ENCODE data around the gene NAV2.
A peak's percentile ranks its signal among the peaks of the same experiment; 100 is the strongest.
"Not testable (repeated sequence)": the region's sequence is repeated elsewhere in the genome, so short reads cannot be mapped to it uniquely, and the experiment has no call there.

NAV2 gene

DNA sequence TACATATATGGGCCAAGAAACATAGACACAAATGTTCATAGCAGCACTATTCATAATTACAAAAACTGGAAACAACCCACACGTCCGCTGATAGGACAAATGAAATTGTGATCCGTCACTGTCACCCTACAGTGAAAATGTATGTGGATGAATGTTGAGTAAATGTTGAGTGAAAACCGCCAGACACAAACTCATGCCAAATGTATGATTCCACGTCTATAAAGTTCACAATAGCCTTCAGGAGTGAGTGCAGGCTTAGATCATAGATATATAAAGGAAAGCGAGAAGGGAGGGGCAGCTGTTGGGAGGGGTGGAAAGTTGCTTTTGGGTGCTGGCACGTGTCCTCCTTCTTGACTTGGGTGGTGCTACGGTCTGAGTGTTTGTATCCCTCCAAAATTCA lies 414.1 kb downstream of the NAV2 start:
- no peak for DNase-seq (ENCODE audit: low read depth)
- TF ChIP-seq, protein P1, sequence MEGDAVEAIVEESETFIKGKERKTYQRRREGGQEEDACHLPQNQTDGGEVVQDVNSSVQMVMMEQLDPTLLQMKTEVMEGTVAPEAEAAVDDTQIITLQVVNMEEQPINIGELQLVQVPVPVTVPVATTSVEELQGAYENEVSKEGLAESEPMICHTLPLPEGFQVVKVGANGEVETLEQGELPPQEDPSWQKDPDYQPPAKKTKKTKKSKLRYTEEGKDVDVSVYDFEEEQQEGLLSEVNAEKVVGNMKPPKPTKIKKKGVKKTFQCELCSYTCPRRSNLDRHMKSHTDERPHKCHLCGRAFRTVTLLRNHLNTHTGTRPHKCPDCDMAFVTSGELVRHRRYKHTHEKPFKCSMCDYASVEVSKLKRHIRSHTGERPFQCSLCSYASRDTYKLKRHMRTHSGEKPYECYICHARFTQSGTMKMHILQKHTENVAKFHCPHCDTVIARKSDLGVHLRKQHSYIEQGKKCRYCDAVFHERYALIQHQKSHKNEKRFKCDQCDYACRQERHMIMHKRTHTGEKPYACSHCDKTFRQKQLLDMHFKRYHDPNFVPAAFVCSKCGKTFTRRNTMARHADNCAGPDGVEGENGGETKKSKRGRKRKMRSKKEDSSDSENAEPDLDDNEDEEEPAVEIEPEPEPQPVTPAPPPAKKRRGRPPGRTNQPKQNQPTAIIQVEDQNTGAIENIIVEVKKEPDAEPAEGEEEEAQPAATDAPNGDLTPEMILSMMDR (conservative IDR thresholded peaks at IDR 0.05; ENCODE audit: low read depth, low read length): no peak
- H3K4me3 ChIP-seq (ENCODE audit: low read length): no peak overlapping the region

DNA sequence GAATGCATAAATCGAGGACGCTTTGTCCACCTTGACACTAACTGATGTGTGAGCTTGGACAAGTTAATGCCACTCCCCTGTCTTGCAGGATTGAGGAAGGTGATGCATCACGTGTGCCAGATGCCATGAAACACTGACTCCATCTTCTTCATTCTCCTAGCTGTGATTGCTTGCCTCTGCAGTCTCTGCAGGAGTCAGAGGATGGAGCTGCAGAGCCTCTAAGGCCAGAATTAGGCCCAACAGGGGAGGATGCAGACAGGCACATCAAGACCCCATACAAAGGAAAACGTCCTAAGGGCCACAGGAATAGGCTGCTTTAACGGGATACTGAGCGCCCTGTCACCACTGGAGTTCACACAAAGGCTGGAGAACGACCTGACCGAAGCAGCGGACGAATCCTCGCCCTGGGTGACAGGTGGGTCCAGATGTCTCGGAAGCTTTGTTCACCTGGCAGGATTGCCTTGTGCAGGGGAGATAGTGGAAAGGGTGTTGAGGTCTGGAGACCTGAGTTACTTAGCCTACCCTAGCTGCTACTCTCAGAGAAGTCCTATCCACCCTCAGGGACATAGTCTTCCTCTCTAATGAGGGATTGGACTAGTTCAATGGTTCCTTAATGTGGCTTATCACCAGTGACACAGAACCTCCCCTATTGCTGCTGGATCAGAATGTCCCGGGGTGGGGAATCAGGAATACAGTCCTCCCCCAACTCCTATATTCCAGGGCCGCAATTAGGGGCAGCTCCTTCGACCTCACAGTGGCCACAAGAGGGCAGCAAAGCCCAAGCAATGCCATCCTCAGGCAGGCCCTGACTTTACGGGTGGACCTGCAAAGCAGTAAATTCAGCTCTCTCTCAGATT lies 415.3 kb downstream of the NAV2 start:
- H3K4me3 ChIP-seq (ENCODE audit: low read length): no peak overlapping the region
- no peak for DNase-seq (ENCODE audit: low read depth)
- TF ChIP-seq, protein P1 (conservative IDR thresholded peaks at IDR 0.05; ENCODE audit: low read depth, low read length): peak; percentile 87

DNA sequence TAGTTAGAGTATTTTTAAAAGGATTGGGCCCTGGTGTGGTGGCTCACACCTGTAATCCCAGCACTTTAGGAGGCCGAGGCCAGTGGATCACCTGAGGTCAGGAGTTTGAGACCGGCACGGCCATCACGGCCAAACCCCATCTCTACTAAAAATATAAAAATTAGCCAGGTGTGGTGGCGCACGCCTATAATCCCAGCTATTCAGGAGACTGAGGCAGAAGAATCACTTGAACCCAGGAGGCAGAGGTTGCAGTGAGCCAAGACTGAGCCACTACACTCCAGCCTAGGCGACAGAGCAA lies 415.8 kb downstream of the NAV2 start:
- H3K4me3 ChIP-seq (ENCODE audit: low read length); DNase-seq (ENCODE audit: low read depth): not testable (repeated sequence)

DNA sequence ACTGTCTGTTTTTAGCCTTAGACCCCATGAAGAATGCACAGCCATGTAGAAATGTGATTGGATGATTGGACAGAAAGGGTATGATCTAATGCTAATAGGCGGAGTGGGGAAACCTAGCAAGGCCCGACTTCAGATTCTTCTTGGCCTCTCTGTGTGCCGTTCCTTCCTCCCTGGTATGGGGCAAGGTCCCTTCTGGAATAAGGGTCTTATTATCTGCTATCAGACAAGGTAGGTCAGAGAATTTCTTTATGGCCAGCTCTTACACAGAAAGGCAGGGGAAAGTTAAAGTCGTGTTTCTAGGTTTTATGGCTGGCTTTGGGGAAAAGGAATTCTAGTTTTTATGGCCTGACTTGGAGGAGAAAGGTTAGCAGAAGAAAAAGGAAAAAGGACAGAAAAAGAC lies 417.0 kb downstream of the NAV2 start:
- TF ChIP-seq, protein P1 (conservative IDR thresholded peaks at IDR 0.05; ENCODE audit: low read depth, low read length): no peak
- H3K4me3 ChIP-seq (ENCODE audit: low read length): no peak overlapping the region
- DNase-seq (ENCODE audit: low read depth): no peak

DNA sequence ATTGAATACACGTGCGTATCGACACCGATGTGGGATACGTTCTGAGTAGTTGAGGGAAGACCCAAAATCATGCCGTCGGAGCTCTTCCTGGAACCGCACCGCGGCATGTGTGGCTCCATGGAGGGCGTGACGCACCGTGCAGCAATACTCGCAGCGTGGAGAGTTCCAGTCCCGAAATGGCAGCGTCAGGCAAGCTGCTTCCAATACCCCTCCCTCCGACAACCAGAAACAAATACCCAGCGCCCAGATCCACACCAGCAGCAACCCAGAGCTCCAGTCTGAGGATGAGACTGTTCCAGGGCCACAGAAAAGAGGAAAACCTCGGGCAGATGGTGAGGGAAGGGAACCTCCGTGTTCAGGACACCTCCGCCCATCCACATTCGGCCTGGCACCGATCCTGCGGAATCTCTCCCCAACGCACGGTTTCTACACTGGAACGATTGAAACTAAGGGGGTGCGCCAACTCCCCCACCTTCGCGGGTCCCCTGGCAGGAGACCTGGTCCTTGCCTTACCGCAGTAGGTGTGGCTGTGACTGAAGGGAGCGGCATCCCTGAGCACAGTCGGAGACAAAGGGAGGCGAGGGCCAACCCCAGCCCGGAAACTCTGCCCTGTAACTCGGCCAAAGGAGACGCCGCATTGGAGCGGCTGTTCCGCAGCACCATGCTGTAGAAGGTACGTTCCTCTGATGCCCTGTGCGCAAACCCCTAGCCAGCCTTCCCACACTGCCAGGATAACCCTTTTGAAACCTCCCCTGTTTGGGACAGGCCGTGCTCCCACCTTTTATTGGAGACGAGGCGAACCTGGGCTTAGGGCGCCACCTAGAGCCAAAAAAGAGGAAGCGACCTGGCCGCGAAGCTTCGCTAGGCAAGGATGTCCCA lies 419.4 kb downstream of the NAV2 start:
- DNase-seq (ENCODE audit: low read depth): no peak
- TF ChIP-seq, protein P1 (conservative IDR thresholded peaks at IDR 0.05; ENCODE audit: low read depth, low read length): peak; percentile 95
- peak overlapping the region; percentile 57 for H3K4me3 ChIP-seq (ENCODE audit: low read length)

DNA sequence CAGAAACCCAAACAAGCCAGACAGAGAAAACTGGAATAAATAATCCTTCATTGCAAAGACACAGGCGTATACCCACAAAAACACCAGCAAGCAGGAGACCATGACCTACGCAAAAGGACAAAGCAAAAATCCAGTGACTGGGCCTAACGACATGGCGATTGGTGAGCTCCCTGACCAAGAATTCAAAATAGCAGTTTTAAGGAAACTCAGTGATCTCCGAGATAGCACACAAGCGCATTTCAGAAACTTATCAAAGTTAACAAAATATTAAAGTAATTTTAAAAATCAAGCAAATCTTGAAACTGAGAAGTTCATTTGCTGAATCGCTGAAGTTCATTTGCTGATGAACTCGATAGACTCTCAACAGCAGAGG lies 420.0 kb downstream of the NAV2 start:
- DNase-seq (ENCODE audit: low read depth): no peak
- TF ChIP-seq, protein P1 (conservative IDR thresholded peaks at IDR 0.05; ENCODE audit: low read depth, low read length): no peak
- H3K4me3 ChIP-seq (ENCODE audit: low read length): no peak overlapping the region

DNA sequence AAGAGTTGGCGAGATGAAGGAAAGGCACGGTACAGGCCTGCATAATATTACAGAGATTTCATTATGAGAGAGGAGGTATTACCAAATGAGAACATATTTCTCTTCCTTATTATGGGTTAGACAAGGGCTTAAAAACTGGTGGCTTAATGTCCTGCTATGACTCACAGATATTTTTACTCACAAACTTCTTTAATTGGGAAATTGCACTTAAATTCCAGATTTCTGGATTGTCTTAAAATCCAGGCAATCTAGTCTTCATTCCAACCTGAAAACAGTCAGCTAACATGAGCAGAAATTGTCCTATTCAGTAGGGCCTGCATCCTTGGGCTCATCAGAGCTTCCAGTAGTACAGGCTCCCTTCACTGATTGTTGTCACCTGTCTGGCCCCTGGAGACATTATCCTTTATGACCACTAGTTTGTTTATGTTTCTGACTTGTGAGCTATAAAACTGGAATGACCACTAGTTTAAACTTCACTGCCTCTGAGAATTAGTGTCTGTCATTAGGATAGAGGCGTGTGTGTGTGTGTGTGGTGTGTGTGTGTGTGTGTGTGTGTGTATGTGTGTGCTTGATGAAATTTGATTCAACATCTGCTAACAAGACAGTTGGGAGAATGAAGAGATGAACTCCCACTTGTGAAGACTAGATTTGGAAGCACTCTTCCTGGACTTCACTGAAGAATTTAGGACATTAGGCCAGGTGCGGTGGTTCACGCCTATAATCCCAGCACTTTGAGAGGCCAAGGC lies 422.5 kb downstream of the NAV2 start:
- TF ChIP-seq, protein P1 (conservative IDR thresholded peaks at IDR 0.05; ENCODE audit: low read depth, low read length): no peak
- no peak overlapping the region for H3K4me3 ChIP-seq (ENCODE audit: low read length)
- no peak for DNase-seq (ENCODE audit: low read depth)
